K562 (cell line): ENCODE measurements around the gene CCL3. TPM values are rescaled to one million over a fixed set of nuclear protein-coding genes. Genes with fewer than 3 reads are reported as not detected.

Experiments used
- ATF4 ChIP-seq: fragments of 450-650 bp; formaldehyde crosslinking; IDR thresholded peaks from 2 replicates; pipeline ENCODE4 v1.4.0; 2022; ENCODE audit warnings: mild to moderate bottlenecking, moderate library complexity
- GTF2F1 ChIP-seq: IDR thresholded peaks from 2 replicates; pipeline ENCODE4 v1.6.1; 2011; ENCODE audit warnings: low read depth, low read length, improper control_type of control experiment
- HMGXB4 ChIP-seq: sonication (generic); formaldehyde crosslinking; IDR thresholded peaks from 2 replicates; pipeline ENCODE4 v1.8.1; 2023; ENCODE audit warnings: mild to moderate bottlenecking, missing genetic modification reagents
- HOXB6 ChIP-seq: fragments of 250-450 bp; sonication (Bioruptor Pico); IDR thresholded peaks from 2 replicates; pipeline ENCODE4 v1.5.1; 2022; ENCODE audit warnings: mild to moderate bottlenecking, borderline replicate concordance
- IRF9 ChIP-seq: fragments of 450-650 bp; IDR thresholded peaks from 2 replicates; pipeline ENCODE4 v1.6.1; 2016; ENCODE audit warnings: missing biosample characterization, missing genetic modification characterization
- NELFE ChIP-seq: IDR thresholded peaks from 2 replicates; pipeline ENCODE4 v1.6.1; 2011; ENCODE audit warnings: mild to moderate bottlenecking; ENCODE audit not compliant: insufficient read depth, insufficient read length
- SMAD3 ChIP-seq: fragments of 450-650 bp; formaldehyde crosslinking; conservative IDR thresholded peaks from 2 replicates; pipeline ENCODE4 v1.4.0; 2020; ENCODE audit warnings: mild to moderate bottlenecking
- USF1 ChIP-seq: sonication (generic); formaldehyde crosslinking; IDR thresholded peaks from 2 replicates; pipeline ENCODE4 v1.9.0; 2022; ENCODE audit warnings: mild to moderate bottlenecking, missing genetic modification reagents
- ZKSCAN8 ChIP-seq: fragments of 200-800 bp; sonication (Bioruptor generic); IDR thresholded peaks from 2 replicates; pipeline ENCODE4 v1.6.1; 2016; ENCODE audit warnings: missing genetic modification characterization, missing compliant biosample characterization
- ZNF318 ChIP-seq, 2 experiments: fragments of 450-650 bp; IDR thresholded peaks; 2 replicates each; pipeline ENCODE4 v1.6.1; 2016; ENCODE audit warnings: mild to moderate bottlenecking in 2 of 2, borderline replicate concordance in 1 of 2, low read depth in 1 of 2, moderate library complexity in 1 of 2
- ZNF655 ChIP-seq: fragments of 250-450 bp; sonication (Bioruptor Pico); IDR thresholded peaks from 2 replicates; pipeline ENCODE4 v1.5.0; 2021
- ZNF780A ChIP-seq: fragments of 250-450 bp; sonication (Bioruptor Pico); IDR thresholded peaks from 2 replicates; pipeline ENCODE4 v1.5.0; 2021; ENCODE audit warnings: mild to moderate bottlenecking
- ZNF785 ChIP-seq: fragments of 250-450 bp; sonication (Bioruptor Pico); IDR thresholded peaks from 2 replicates; pipeline ENCODE4 v1.4.0; 2020; ENCODE audit warnings: mild to moderate bottlenecking
- polyA plus RNA-seq, 8 experiments: library from polyadenylated mRNA; depleted of rRNA in 4 of 8; stranded (reverse) in 5 of 8; unstranded in 3 of 8; fragments of >200 nt; fragmentation: Nextera tagmentation in 2 of 8; fragmentation: Illumina TruSeq in 1 of 8; extraction: Ambion mirVana in 2 of 8; extraction: Trizol in 1 of 8; gene quantifications; 2 replicates each; pipeline versions ENCODE4 v1.2.1 to v1.2.3, GENCODE V29; 2011 to 2014; ENCODE audit warnings: inconsistent platforms in 1 of 8, missing spikeins in 1 of 8
- total RNA-seq, 7 experiments: library from RNA; depleted of rRNA in 6 of 7; stranded (reverse); fragments of >200 nt in 6 of 7; fragmentation: Illumina TruSeq in 2 of 7; extraction: Trizol in 2 of 7; gene quantifications; 2 replicates each; pipeline versions ENCODE4 v1.2.1 to v1.2.3, GENCODE V29; 2011 to 2021; ENCODE audit warnings: low replicate concordance in 1 of 7

CCL3 gene
- total and polyA plus RNA-seq, 9 of the 15 experiments (the other 6 are each of a cell fraction or from before 2014, with no cell fraction given) = 0.58 TPM; not detected in 8

GRCh38 chr17:36072431-36073121 is 17.4 kb downstream of the CCL3 start (continued):
- TF ChIP-seq IRF9 (tag) = no peak
- TF ChIP-seq HOXB6 (CRISPR knock-in tag) = no peak
- TF ChIP-seq GTF2F1 = no peak
- TF ChIP-seq ZNF780A (CRISPR knock-in tag) = no peak
- no peak for TF ChIP-seq ZNF785
- no peak for TF ChIP-seq USF1 (CRISPR knock-in tag)
- TF ChIP-seq ATF4 (CRISPR knock-in tag) = no peak
- no peak for TF ChIP-seq ZNF655 (CRISPR knock-in tag)
- TF ChIP-seq ZKSCAN8 (CRISPR knock-in tag) = no peak
- no peak for TF ChIP-seq ZNF318 (IDR thresholded peaks at IDR 0.05; ENCODE audit: borderline replicate concordance in 1 of 2, low read depth in 1 of 2)
- TF ChIP-seq HMGXB4 = no peak
- no peak for TF ChIP-seq SMAD3 (CRISPR knock-in tag)
- TF ChIP-seq NELFE = no peak
